ENCODE data around the gene TRPM7. TPM values are rescaled to one million over a fixed set of nuclear protein-coding genes. Genes with fewer than 3 reads are reported as not detected.

The TRPM7 gene, protein sequence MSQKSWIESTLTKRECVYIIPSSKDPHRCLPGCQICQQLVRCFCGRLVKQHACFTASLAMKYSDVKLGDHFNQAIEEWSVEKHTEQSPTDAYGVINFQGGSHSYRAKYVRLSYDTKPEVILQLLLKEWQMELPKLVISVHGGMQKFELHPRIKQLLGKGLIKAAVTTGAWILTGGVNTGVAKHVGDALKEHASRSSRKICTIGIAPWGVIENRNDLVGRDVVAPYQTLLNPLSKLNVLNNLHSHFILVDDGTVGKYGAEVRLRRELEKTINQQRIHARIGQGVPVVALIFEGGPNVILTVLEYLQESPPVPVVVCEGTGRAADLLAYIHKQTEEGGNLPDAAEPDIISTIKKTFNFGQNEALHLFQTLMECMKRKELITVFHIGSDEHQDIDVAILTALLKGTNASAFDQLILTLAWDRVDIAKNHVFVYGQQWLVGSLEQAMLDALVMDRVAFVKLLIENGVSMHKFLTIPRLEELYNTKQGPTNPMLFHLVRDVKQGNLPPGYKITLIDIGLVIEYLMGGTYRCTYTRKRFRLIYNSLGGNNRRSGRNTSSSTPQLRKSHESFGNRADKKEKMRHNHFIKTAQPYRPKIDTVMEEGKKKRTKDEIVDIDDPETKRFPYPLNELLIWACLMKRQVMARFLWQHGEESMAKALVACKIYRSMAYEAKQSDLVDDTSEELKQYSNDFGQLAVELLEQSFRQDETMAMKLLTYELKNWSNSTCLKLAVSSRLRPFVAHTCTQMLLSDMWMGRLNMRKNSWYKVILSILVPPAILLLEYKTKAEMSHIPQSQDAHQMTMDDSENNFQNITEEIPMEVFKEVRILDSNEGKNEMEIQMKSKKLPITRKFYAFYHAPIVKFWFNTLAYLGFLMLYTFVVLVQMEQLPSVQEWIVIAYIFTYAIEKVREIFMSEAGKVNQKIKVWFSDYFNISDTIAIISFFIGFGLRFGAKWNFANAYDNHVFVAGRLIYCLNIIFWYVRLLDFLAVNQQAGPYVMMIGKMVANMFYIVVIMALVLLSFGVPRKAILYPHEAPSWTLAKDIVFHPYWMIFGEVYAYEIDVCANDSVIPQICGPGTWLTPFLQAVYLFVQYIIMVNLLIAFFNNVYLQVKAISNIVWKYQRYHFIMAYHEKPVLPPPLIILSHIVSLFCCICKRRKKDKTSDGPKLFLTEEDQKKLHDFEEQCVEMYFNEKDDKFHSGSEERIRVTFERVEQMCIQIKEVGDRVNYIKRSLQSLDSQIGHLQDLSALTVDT (N-terminal part only)
- total RNA-seq = 10 to 100 TPM; 57.3 to 97.5 (median 68.0) TPM

GRCh38 chr15:50686469-50687301 lies at the start of gene TRPM7:
Gene TRPM7 (minus strand): TSS chr15:50686797. CDS start chr15:50686533, 264 bp downstream.
- no peaks in the 10 kb centered on the region for H3K27me3 ChIP-seq
- peaks cover 0 to 15% (median 0%) of the 10 kb centered on the region in 3 donors for H3K36me3 ChIP-seq
- 0% methylated on average over 24 to 28 of the region's 80 CpGs for whole genome bisulfite sequencing, 2 donors
- peaks cover 0 to 45% (median 15%) of the 10 kb centered on the region in 4 donors for H3K4me1 ChIP-seq
- peak within 1 kb of the TSS; percentile 47 to 83 (median 64) for H3K4me3 ChIP-seq
- H3K27ac ChIP-seq = peak within 1 kb of the TSS; percentile 85 to 98 (median 92)
- H3K9me3 ChIP-seq = no peaks in the 10 kb centered on the region
- peak; percentile 82 to 86 for DNase-seq (ENCODE audit: low spot score in 2 of 2)
- TF ChIP-seq CTCF (IDR thresholded peaks at IDR 0.05) = peak in 2 of 5 experiments; percentile 23 to 38
- peak in 1 of 2 donors; percentile 96 for TF ChIP-seq EP300 (IDR thresholded peaks at IDR 0.05)
- peak; percentile 92 to 93 for TF ChIP-seq POLR2A (IDR thresholded peaks at IDR 0.05)

GRCh38 chr15:50735156-50735555 lies 48.6 kb upstream of the TRPM7 start:
- H3K9me3 ChIP-seq = no peaks in the 10 kb centered on the region
- TF ChIP-seq CTCF (IDR thresholded peaks at IDR 0.05) = no peak
- H3K4me3 ChIP-seq = no peak overlapping the region
- H3K27me3 ChIP-seq = no peaks in the 10 kb centered on the region
- H3K36me3 ChIP-seq = peaks cover 0 to 96% (median 15%) of the 10 kb centered on the region in 3 donors
- 51 to 70% methylated on average over 4 of the region's 4 CpGs for WGBS, 2 donors
- no peaks in the 10 kb centered on the region for H3K4me1 ChIP-seq
- DNase-seq (ENCODE audit: low spot score in 2 of 2) = no peak
- no peak overlapping the region for H3K27ac ChIP-seq

DNA sequence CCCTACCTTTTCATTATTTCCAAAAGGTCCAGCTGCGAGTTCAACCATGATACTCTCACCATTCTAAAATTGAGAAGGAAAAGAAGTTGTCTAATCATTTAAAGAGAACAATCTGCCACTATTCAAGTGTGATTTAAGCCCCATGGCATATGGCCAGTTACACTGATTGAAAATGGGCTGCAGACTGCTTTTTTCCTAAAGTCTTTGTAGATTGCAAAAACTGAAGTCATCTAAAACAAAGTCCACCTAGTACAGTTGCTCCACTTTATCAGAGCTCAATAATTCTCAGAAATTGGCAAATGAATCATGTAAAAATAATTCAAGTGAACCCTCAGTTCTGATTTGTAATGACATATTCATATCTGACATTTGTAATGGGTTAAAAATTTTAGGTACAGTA lies 39.7 kb upstream of the TRPM7 start:
- no peaks in the 10 kb centered on the region for H3K9me3 ChIP-seq
- 87 to 94% methylated on average over 1 of the region's 1 CpG for WGBS, 2 donors
- DNase-seq (ENCODE audit: low spot score in 2 of 2) = no peak
- H3K27ac ChIP-seq = no peak overlapping the region
- H3K27me3 ChIP-seq = no peaks in the 10 kb centered on the region
- no peak overlapping the region for H3K4me3 ChIP-seq
- TF ChIP-seq POLR2A (IDR thresholded peaks at IDR 0.05) (no peak), CTCF (IDR thresholded peaks at IDR 0.05) (no peak), EP300 (IDR thresholded peaks at IDR 0.05) (no peak)
- peaks cover 2 to 73% (median 6%) of the 10 kb centered on the region in 3 donors for H3K36me3 ChIP-seq
- H3K4me1 ChIP-seq = no peaks in the 10 kb centered on the region

- Histone ChIP-seq H3K36me3 (peaks cover 2 to 79% (median 2%) of the 10 kb centered on the region in 3 donors), H3K4me1 (no peaks in the 10 kb centered on the region), H3K9me3 (no peaks in the 10 kb centered on the region), H3K4me3 (no peak overlapping the region), H3K27me3 (no peaks in the 10 kb centered on the region), H3K27ac (no peak overlapping the region)
- no peak for TF ChIP-seq EP300 (IDR thresholded peaks at IDR 0.05)
- TF ChIP-seq CTCF (IDR thresholded peaks at IDR 0.05) = no peak
- no peak for TF ChIP-seq POLR2A (IDR thresholded peaks at IDR 0.05)
- 73 to 96% methylated on average over 1 of the region's 1 CpG for WGBS, 2 donors
- DNase-seq (ENCODE audit: low spot score in 2 of 2) = no peak
These were observed 32.1 kb upstream of the TRPM7 start for GRCh38 chr15:50718700-50719125.

All from tibial nerve (tissue), 4 donors.